ENCODE measurements around the gene NRL.

Gene NRL

GRCh38 chr14:24064856-24065255 lies 49.9 kb downstream of the NRL start:
- DNase-seq, result no peak

GRCh38 chr14:24064091-24064795 lies 50.5 kb downstream of the NRL start:
- no peak for DNase-seq

- DNase-seq, result no peak
Observed at GRCh38 chr14:24063263-24063836, 51.4 kb downstream of the NRL start.

GRCh38 chr14:24062216-24062980 lies 52.4 kb downstream of the NRL start:
- DNase-seq, result no peak

GRCh38 chr14:24060984-24061913 lies 53.5 kb downstream of the NRL start:
- no peak for DNase-seq

GRCh38 chr14:24060443-24060842 lies 54.3 kb downstream of the NRL start:
- no peak for DNase-seq

GRCh38 chr14:24059841-24060388 lies 54.8 kb downstream of the NRL start:
- no peak for DNase-seq

- DNase-seq, result no peak
Observed at GRCh38 chr14:24058951-24059475, 55.7 kb downstream of the NRL start.

- DNase-seq, result peak; percentile 34
Observed at GRCh38 chr14:24058260-24058950, 56.3 kb downstream of the NRL start.

GRCh38 chr14:24057867-24058259 lies 56.9 kb downstream of the NRL start:
- no peak for DNase-seq

GRCh38 chr14:24057271-24057670 lies 57.5 kb downstream of the NRL start:
- no peak for DNase-seq

- no peak for DNase-seq
Observed at GRCh38 chr14:24056800-24057184, 58.0 kb downstream of the NRL start.

- no peak for DNase-seq
Observed at GRCh38 chr14:24055971-24056799, 58.6 kb downstream of the NRL start.

GRCh38 chr14:24054646-24055045 lies 60.1 kb downstream of the NRL start:
- DNase-seq, result no peak

GRCh38 chr14:24054324-24054641 lies 60.5 kb downstream of the NRL start:
- no peak for DNase-seq

GRCh38 chr14:24053548-24054323 lies 61.0 kb downstream of the NRL start:
- DNase-seq, result no peak

- no peak for DNase-seq
Observed at GRCh38 chr14:24052656-24053547, 61.8 kb downstream of the NRL start.

GRCh38 chr14:24051789-24052655 lies 62.7 kb downstream of the NRL start, which contains the start of gene CARMIL3:
Gene CARMIL3 (plus strand): TSS chr14:24052009. CDS start chr14:24052154, 145 bp downstream.
- DNase-seq, result peak; percentile 44
